IMR-90 (cell line): ENCODE data around the gene RCC1. TPM values are rescaled to one million over a fixed set of nuclear protein-coding genes. Genes with fewer than 3 reads are reported as not detected.

Experiments used
- ATAC-seq: fragments of 200-7000 bp; cut with Tn5 transposase; 2 replicates; pipeline ENCODE4 v1.9.1; 2020; ENCODE audit warnings: low read depth, mild to moderate bottlenecking, moderate library complexity
- BruUV-seq: library from RNA; stranded (reverse); fragments of 400-500 nt; replicated peaks from 2 replicates; lab custom pipeline; 2021; lab: Mats Ljungman, UMichigan
- CTCF ChIA-PET: fragments of 300-600 bp; formaldehyde crosslinking; extraction: SDS; loops from one replicate; lab custom pipeline; 2021; ENCODE audit warnings: antibody characterized with exemption; lab: Yijun Ruan, JAX
- POLR2A ChIA-PET: fragments of 300-600 bp; sonication (Branson Sonifier 250); formaldehyde crosslinking; loops from one replicate; lab custom pipeline; 2022; ENCODE audit warnings: antibody characterized with exemption; ENCODE audit not compliant: unreplicated experiment; lab: Charles Lee
- DNase-seq: peaks from one replicate; pipeline ENCODE4 v3.0.0; 2013
- H2AFZ ChIP-seq: replicated peaks from 2 replicates; pipeline ENCODE3; 2013; ENCODE audit warnings: low read length, mild to moderate bottlenecking; ENCODE audit not compliant: poor library complexity
- H2AK5ac ChIP-seq: 2 replicates; pipeline ENCODE4 v1.6.1; 2013; ENCODE audit warnings: low read depth, low read length, inconsistent platforms
- H2AK9ac ChIP-seq: replicated peaks from 2 replicates; pipeline ENCODE3; 2013; ENCODE audit warnings: mild to moderate bottlenecking, low read depth, low read length, moderate library complexity; ENCODE audit not compliant: poor library complexity
- H2BK120ac ChIP-seq: 2 replicates; pipeline ENCODE4 v1.6.1; 2013; ENCODE audit warnings: low read depth, low read length, inconsistent platforms
- H2BK15ac ChIP-seq: 3 replicates; pipeline ENCODE4 v1.6.1; 2013; ENCODE audit warnings: low read depth, low read length, inconsistent platforms
- H2BK20ac ChIP-seq: 2 replicates; pipeline ENCODE4 v1.6.1; 2013; ENCODE audit warnings: low read depth, mild to moderate bottlenecking, inconsistent platforms, low read length, moderate library complexity
- H2BK5ac ChIP-seq: 2 replicates; pipeline ENCODE4 v1.6.1; 2013; ENCODE audit warnings: mild to moderate bottlenecking, low read depth, low read length, inconsistent platforms; ENCODE audit not compliant: poor library complexity, severe bottlenecking
- H3K14ac ChIP-seq: replicated peaks from 2 replicates; pipeline ENCODE4 v1.6.1; 2013; ENCODE audit warnings: low read depth, low read length, inconsistent platforms
- H3K18ac ChIP-seq: 2 replicates; pipeline ENCODE4 v1.6.1; 2013; ENCODE audit warnings: low read depth, low read length, control low read depth
- H3K23ac ChIP-seq: 2 replicates; pipeline ENCODE4 v1.6.1; 2013; ENCODE audit warnings: low read depth, low read length, inconsistent platforms
- H3K27ac ChIP-seq: 2 replicates; pipeline ENCODE4 v1.5.1; 2013; ENCODE audit warnings: mild to moderate bottlenecking, control low read depth, low read length; ENCODE audit not compliant: insufficient read depth
- H3K27me3 ChIP-seq: 2 replicates; pipeline ENCODE4 v1.6.1; 2013; ENCODE audit warnings: low read length; ENCODE audit not compliant: control insufficient read depth, insufficient read depth
- H3K36me3 ChIP-seq: 2 replicates; pipeline ENCODE4 v1.6.1; 2013; ENCODE audit warnings: low read length, mixed read lengths; ENCODE audit not compliant: control insufficient read depth, insufficient read depth
- H3K4ac ChIP-seq: 2 replicates; pipeline ENCODE4 v1.6.1; 2013; ENCODE audit warnings: low read depth, low read length, inconsistent platforms
- H3K4me1 ChIP-seq: 2 replicates; pipeline ENCODE4 v1.6.1; 2013; ENCODE audit warnings: low read length, mixed read lengths; ENCODE audit not compliant: control insufficient read depth, insufficient read depth
- H3K4me2 ChIP-seq: 2 replicates; pipeline ENCODE4 v1.6.1; 2013; ENCODE audit warnings: low read depth, mild to moderate bottlenecking, control low read depth, low read length, moderate library complexity
- H3K4me3 ChIP-seq: 2 replicates; pipeline ENCODE4 v1.5.1; 2013; ENCODE audit warnings: low read depth, mild to moderate bottlenecking, control low read depth, low read length, moderate library complexity; ENCODE audit not compliant: insufficient read depth
- H3K56ac ChIP-seq: 2 replicates; pipeline ENCODE4 v1.6.1; 2013; ENCODE audit warnings: low read length, inconsistent platforms; ENCODE audit not compliant: insufficient read depth; ENCODE audit errors: extremely low read depth
- H3K79me1 ChIP-seq, 2 experiments: 2 replicates each; pipeline ENCODE4 v1.6.1; 2013; ENCODE audit warnings: low read length in 2 of 2, inconsistent platforms in 1 of 2, low read depth in 1 of 2
- H3K9ac ChIP-seq: 2 replicates; pipeline ENCODE4 v1.6.1; 2013; ENCODE audit warnings: low read depth, low read length, control low read depth
- H3K9me1 ChIP-seq: 2 replicates; pipeline ENCODE4 v1.6.1; 2013; ENCODE audit warnings: low read length, inconsistent platforms; ENCODE audit not compliant: insufficient read depth
- H3K9me3 ChIP-seq: 2 replicates; pipeline ENCODE4 v1.6.1; 2013; ENCODE audit warnings: low read length; ENCODE audit not compliant: control insufficient read depth, insufficient read depth
- H4K20me1 ChIP-seq: 2 replicates; pipeline ENCODE4 v1.6.1; 2013; ENCODE audit warnings: low read length, inconsistent platforms; ENCODE audit not compliant: insufficient read depth
- H4K5ac ChIP-seq: 2 replicates; pipeline ENCODE4 v1.6.1; 2013; ENCODE audit warnings: mild to moderate bottlenecking, low read depth, low read length, control low read depth
- H4K8ac ChIP-seq, 2 experiments: 2 replicates each; pipeline ENCODE4 v1.6.1; 2013; ENCODE audit warnings: low read depth in 2 of 2, low read length in 2 of 2, control low read depth in 1 of 2, inconsistent platforms in 1 of 2
- H4K91ac ChIP-seq: 2 replicates; pipeline ENCODE4 v1.6.1; 2013; ENCODE audit warnings: low read depth, low read length, inconsistent platforms; ENCODE audit not compliant: insufficient read depth
- CEBPB ChIP-seq: IDR thresholded peaks from 2 replicates; pipeline ENCODE4 v1.6.1; 2012; ENCODE audit warnings: low read depth, low read length, improper control_type of control experiment
- CHD1 ChIP-seq: IDR thresholded peaks from 2 replicates; pipeline ENCODE4 v1.6.1; 2012; ENCODE audit warnings: low read depth, low read length, improper control_type of control experiment
- CTCF ChIP-seq: conservative IDR thresholded peaks from 2 replicates; pipeline ENCODE4 v1.5.1; 2012; ENCODE audit warnings: mild to moderate bottlenecking, low read depth, low read length, improper control_type of control experiment
- POLR2A ChIP-seq: IDR thresholded peaks from 2 replicates; pipeline ENCODE4 v1.6.1; 2012; ENCODE audit warnings: mild to moderate bottlenecking, low read depth, low read length
- RAD21 ChIP-seq: IDR thresholded peaks from 2 replicates; pipeline ENCODE4 v1.6.1; 2012; ENCODE audit warnings: low read length, improper control_type of control experiment
- WGBS, 2 experiments: methylation state at CpG; one replicate each; pipeline versions ENCODE4 v1.1.5 to v1.1.7; 2013; ENCODE audit warnings: missing lambda C conversion rate in 2 of 2; ENCODE audit not compliant: insufficient read length in 1 of 2; ENCODE audit errors: extremely low coverage in 2 of 2; 5-methylcytosine and 5-hydroxymethylcytosine counted together
- dilution Hi-C: fragments of 300-500 bp; cut with HindIII; formaldehyde crosslinking; loops from one replicate; pipeline ENCODE4 v1.14.3; 2018; ENCODE audit warnings: low sequenced_read_pairs; ENCODE audit not compliant: unreplicated experiment
- in situ Hi-C: fragments of 300-500 bp; cut with MboI; formaldehyde crosslinking; loops from 3 replicates; pipeline ENCODE4 v1.14.3; 2019; ENCODE audit warnings: low sequenced_read_pairs, inconsistent platforms, mixed read lengths
- intact Hi-C: fragments of 100-400 bp; cut with micrococcal nuclease; formaldehyde crosslinking; loops from 2 replicates; pipeline ENCODE4 v1.10.0; 2022
- polyA plus RNA-seq, 3 experiments: library from polyadenylated mRNA; depleted of rRNA; stranded (reverse); fragments of >200 nt; gene quantifications; 2 replicates each; pipeline ENCODE4 v1.2.3, GENCODE V29; 2012; ENCODE audit warnings: low replicate concordance in 1 of 3
- total RNA-seq: library from RNA; depleted of rRNA; stranded (reverse); fragments of >200 nt; gene quantifications from 2 replicates; pipeline ENCODE4 v1.2.3, GENCODE V29; 2012

RCC1 gene
- total and polyA plus RNA-seq, 2 of the 4 experiments (the other 2 are of a cell fraction), result 33.2 to 43.9 TPM

DNA sequence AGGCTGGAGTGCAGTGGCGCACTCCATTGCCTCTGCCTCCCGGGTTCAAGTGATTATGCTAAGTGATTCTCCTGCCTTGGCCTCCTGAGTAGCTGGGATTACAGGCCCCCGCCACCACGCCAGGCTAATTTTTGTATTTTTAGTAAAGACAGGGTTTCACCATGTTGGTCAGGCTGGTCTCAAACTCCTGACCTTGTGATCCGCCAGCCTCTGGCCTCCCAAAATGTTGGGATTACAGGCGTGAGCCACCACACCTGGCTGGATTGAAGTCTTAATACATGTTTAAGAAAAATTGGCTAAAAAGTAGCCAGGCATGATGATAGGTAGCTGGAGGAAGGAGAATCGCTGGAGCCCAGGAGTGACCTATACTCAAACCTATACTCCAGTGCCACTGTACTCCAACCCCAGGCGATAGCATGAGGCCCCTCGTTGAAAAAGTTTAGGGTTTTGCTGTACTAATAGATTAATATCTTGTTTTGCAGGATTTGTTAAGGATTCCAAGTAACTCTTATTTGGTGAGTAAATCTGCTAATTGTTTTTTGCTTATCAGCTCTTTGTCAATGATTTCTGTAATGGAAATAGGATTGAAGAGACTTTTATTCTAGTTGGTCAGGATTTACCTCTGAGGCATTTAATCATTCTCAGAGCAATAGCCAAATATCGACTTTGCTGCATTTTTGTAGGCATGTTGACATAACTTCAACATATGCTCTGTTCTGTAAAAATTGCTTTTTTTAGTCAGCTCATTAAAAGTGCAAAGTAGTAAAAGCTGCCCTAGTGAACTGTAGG lies 2.0 kb downstream of the RCC1 start:
- POLR2A ChIA-PET, result interaction anchor here (0.6 to 1.0 kb wide), 4 partner anchors 74 to 265 kb away, joined by 3 to 10 read pairs (median 4); no protein-coding TSS in a partner anchor
- ATAC-seq (no peak), DNase-seq (no peak)
- no TSS peak for BruUV-seq
- 7% methylated on average over 2 of the region's 10 CpGs; no CpG with 5 or more reads in 1 of the 2 experiments for WGBS, 2 experiments
- peak overlapping the region; percentile 99 for H3K56ac ChIP-seq
- H2AFZ ChIP-seq, result no peak overlapping the region
- CTCF ChIA-PET, result interaction anchor here (0.8 kb wide), 1 partner anchor 9 kb away, joined by 5 read pairs; no protein-coding TSS in a partner anchor
- H4K8ac ChIP-seq, result peak overlapping the region; percentile 80 to 93
- H4K91ac ChIP-seq, result peak overlapping the region; percentile 81
- peak overlapping the region; percentile 94 for H3K27ac ChIP-seq
- H3K4me1 ChIP-seq, result peaks cover 13% of the 10 kb centered on the region
- H3K9me3 ChIP-seq, result no peaks in the 10 kb centered on the region
- in situ Hi-C loops (no loop called here), dilution Hi-C loops (no loop called here), intact Hi-C loops (loop anchor here (5.0 kb wide), 1 partner anchor 101 kb away; no protein-coding TSS in a partner anchor)
- H3K79me1 ChIP-seq, result peaks cover 17 to 38% of the 10 kb centered on the region in 2 experiments
- TF ChIP-seq CTCF, result no peak
- TF ChIP-seq RAD21, result no peak
- TF ChIP-seq POLR2A, result peak; percentile 27; the same call in 1 of the 2 replicates
- no peak for TF ChIP-seq CEBPB
- TF ChIP-seq CHD1, result peak; percentile 81
- no peak overlapping the region for H2BK15ac ChIP-seq
- H2AK5ac ChIP-seq, result 0 out of 2 replicates have a peak overlapping the region, but pooled peaks have one; percentile 62
- peak overlapping the region; percentile 95 for H3K23ac ChIP-seq
- peak overlapping the region; percentile 88 for H3K4ac ChIP-seq
- H2AK9ac ChIP-seq, result peak overlapping the region; percentile 76
- peak overlapping the region; percentile 69 for H3K9ac ChIP-seq
- H2BK120ac ChIP-seq, result no peak overlapping the region
- peaks cover 46% of the 10 kb centered on the region for H3K36me3 ChIP-seq
- peak overlapping the region; percentile 79 for H2BK5ac ChIP-seq
- H3K14ac ChIP-seq, result peak overlapping the region; percentile 98
- H4K20me1 ChIP-seq, result peaks cover 65% of the 10 kb centered on the region
- H4K5ac ChIP-seq, result peak overlapping the region; percentile 70; the same call in 1 of the 2 replicates
- peak overlapping the region; percentile 97 for H3K4me2 ChIP-seq
- H2BK20ac ChIP-seq, result no peak overlapping the region
- peaks cover 14% of the 10 kb centered on the region for H3K9me1 ChIP-seq
- peak overlapping the region; percentile 88 for H3K4me3 ChIP-seq
- no peaks in the 10 kb centered on the region for H3K27me3 ChIP-seq
- peak overlapping the region; percentile 84 for H3K18ac ChIP-seq
